Measurements from ENCODE around the gene ATG9B. TPM values are rescaled to one million over a fixed set of nuclear protein-coding genes. Genes with fewer than 3 reads are reported as not detected.
A peak's percentile ranks its signal among the peaks of the same experiment; 100 is the strongest.

The ATG9B gene, protein sequence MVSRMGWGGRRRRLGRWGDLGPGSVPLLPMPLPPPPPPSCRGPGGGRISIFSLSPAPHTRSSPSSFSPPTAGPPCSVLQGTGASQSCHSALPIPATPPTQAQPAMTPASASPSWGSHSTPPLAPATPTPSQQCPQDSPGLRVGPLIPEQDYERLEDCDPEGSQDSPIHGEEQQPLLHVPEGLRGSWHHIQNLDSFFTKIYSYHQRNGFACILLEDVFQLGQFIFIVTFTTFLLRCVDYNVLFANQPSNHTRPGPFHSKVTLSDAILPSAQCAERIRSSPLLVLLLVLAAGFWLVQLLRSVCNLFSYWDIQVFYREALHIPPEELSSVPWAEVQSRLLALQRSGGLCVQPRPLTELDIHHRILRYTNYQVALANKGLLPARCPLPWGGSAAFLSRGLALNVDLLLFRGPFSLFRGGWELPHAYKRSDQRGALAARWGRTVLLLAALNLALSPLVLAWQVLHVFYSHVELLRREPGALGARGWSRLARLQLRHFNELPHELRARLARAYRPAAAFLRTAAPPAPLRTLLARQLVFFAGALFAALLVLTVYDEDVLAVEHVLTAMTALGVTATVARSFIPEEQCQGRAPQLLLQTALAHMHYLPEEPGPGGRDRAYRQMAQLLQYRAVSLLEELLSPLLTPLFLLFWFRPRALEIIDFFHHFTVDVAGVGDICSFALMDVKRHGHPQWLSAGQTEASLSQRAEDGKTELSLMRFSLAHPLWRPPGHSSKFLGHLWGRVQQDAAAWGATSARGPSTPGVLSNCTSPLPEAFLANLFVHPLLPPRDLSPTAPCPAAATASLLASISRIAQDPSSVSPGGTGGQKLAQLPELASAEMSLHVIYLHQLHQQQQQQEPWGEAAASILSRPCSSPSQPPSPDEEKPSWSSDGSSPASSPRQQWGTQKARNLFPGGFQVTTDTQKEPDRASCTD
- total RNA-seq, result 0.17 TPM
- long read RNA-seq, partial matches to known transcripts, result 1 of 3 reads
- long read RNA-seq, other reads (novel, unspliced or antisense), result 2 of 3 reads

DNA sequence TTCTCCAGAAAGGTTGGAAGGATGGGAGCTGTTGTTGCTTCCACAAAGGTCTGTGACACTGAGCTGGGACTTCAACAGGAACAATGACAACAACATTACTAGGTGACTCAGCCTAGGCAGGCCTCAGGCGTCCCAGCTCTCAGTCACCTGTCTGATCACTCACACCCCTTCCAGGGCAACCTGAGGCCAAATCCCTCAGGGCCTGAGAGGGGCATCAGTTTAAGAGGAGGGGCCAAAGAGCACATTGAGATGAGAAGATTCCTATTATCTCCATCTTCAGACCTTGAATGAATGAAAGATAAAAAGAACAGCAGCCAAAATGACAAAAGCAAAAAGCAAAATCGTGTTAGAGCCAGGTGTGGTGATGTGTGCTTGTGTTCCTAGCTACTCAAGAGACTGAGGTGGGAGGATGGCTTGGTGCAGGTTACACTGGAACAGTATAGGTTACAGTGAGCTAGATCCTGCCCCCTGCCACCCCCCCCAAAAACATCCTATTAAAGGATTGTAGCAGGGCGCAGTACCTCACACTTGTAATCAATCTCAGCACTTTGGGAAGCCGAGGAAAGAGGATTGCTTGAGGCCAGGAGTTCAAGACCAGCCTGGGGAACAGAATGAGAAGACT is at the start of gene ATG9B:
TSS of gene ATG9B (minus strand) at position 60 of the 622 bp plus-strand sequence. CDS start 71 bp downstream, outside the sequence.
- H3K9me3 ChIP-seq, result no peaks in the 10 kb centered on the region
- TF ChIP-seq, protein P1, sequence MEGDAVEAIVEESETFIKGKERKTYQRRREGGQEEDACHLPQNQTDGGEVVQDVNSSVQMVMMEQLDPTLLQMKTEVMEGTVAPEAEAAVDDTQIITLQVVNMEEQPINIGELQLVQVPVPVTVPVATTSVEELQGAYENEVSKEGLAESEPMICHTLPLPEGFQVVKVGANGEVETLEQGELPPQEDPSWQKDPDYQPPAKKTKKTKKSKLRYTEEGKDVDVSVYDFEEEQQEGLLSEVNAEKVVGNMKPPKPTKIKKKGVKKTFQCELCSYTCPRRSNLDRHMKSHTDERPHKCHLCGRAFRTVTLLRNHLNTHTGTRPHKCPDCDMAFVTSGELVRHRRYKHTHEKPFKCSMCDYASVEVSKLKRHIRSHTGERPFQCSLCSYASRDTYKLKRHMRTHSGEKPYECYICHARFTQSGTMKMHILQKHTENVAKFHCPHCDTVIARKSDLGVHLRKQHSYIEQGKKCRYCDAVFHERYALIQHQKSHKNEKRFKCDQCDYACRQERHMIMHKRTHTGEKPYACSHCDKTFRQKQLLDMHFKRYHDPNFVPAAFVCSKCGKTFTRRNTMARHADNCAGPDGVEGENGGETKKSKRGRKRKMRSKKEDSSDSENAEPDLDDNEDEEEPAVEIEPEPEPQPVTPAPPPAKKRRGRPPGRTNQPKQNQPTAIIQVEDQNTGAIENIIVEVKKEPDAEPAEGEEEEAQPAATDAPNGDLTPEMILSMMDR (IDR thresholded peaks at IDR 0.05), result no peak
- no peak within 1 kb of the TSS for H3K27ac ChIP-seq
- H3K36me3 ChIP-seq, result no peaks in the 10 kb centered on the region
- DNase-seq (no peak), ATAC-seq (no peak)
- H3K4me1 ChIP-seq, result peaks cover 7% of the 10 kb centered on the region
- peaks cover 13% of the 10 kb centered on the region for H3K27me3 ChIP-seq
- intact Hi-C loops (cut with DNase I), result no loop called here
- no peak within 1 kb of the TSS for H3K4me3 ChIP-seq

DNA sequence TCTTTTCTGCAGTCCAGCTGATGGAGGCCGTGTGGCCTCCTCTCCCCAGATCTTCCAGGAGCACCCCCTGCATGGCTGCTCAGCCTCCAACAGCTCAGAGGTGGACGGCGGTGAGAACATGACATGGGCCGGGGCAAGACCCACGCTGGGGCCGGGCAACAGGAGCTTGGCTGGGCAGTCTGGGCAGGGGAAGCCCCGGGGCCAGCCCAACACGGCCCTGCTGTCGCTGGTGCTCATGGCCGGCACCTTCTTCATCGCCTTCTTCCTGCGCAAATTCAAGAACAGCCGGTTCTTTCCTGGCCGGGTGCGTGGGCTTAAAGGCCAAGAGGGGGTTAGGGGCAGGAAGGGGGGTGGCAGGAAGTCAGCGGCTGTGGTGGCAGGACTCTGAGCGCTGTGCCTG is 49.7 kb upstream of the ATG9B start:
- Histone ChIP-seq H3K27ac (no peak overlapping the region), H3K36me3 (peaks cover 75% of the 10 kb centered on the region), H3K27me3 (no peaks in the 10 kb centered on the region), H3K9me3 (no peaks in the 10 kb centered on the region), H3K4me1 (peaks cover 5% of the 10 kb centered on the region), H3K4me3 (no peak overlapping the region)
- DNase-seq, result peak; percentile 65
- ATAC-seq, result no peak
- TF ChIP-seq, protein P1 (IDR thresholded peaks at IDR 0.05), result no peak
- intact Hi-C loops (cut with DNase I), result no loop called here

DNA sequence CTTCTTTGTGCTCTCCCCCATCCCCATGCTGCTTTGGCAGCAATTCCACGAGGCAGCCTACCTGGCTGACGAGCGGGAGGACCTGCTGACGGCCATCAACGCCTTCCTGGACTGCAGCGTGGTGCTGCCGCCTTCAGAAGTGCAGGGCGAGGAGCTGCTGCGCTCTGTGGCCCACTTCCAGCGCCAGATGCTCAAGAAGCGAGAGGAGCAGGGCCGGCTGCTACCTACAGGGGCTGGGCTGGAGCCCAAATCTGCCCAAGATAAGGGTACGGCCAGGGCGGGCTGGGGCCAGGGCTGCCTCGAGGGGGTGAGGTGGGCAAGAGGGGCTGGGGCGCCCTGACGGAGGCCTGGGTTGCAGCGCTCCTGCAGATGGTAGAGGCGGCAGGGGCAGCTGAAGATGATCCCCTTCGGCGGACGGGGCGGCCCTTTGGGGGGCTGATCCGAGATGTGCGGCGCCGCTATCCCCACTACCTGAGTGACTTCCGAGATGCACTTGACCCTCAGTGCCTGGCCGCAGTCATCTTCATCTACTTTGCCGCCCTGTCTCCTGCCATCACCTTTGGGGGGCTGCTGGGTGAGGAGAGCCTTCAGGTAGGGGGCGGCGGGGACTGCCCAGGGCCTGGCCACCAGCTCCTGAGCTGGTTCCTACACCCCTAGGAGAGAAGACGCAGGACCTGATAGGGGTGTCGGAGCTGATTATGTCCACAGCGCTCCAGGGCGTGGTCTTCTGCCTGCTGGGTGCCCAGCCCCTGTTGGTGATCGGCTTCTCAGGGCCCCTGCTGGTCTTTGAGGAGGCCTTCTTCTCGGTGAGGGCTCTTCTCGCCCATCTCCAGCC is 47.0 kb upstream of the ATG9B start:
- no peak overlapping the region for H3K4me3 ChIP-seq
- H3K27ac ChIP-seq, result no peak overlapping the region
- H3K4me1 ChIP-seq, result no peaks in the 10 kb centered on the region
- peaks cover 99% of the 10 kb centered on the region for H3K36me3 ChIP-seq
- no peak for DNase-seq
- TF ChIP-seq, protein P1 (IDR thresholded peaks at IDR 0.05), result no peak
- no peaks in the 10 kb centered on the region for H3K9me3 ChIP-seq
- no peak for ATAC-seq
- intact Hi-C loops (cut with DNase I), result no loop called here
- H3K27me3 ChIP-seq, result no peaks in the 10 kb centered on the region

DNA sequence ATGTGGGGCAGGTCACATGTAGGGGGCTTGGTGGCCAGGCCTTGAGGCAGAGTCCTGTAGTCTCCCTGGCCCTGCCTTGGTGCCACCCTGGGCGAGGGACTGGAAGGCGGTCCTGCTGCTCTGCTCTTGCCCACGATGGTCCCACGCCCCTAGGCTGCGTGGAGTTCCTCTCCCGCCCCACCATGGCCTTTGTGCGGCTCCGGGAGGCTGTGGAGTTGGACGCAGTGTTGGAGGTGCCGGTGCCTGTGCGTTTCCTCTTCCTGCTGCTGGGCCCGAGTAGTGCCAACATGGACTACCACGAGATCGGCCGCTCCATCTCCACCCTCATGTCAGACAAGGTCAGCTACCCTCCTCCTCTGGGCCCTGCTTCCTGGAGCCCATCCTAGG is 46.3 kb upstream of the ATG9B start:
- Histone ChIP-seq H3K27me3 (no peaks in the 10 kb centered on the region), H3K9me3 (no peaks in the 10 kb centered on the region), H3K27ac (no peak overlapping the region), H3K36me3 (peaks cover 100% of the 10 kb centered on the region), H3K4me3 (no peak overlapping the region), H3K4me1 (no peaks in the 10 kb centered on the region)
- intact Hi-C loops (cut with DNase I), result no loop called here
- ATAC-seq, result no peak
- DNase-seq, result no peak
- TF ChIP-seq, protein P1 (IDR thresholded peaks at IDR 0.05), result no peak
